HEK293 (cell line): Measurements from ENCODE around the gene ADAMTS17.

ENCODE experiments used
- CTCF ChIA-PET: fragments of 350-600 bp; formaldehyde crosslinking; extraction: SDS; loops from one replicate; lab custom pipeline; 2021; ENCODE audit warnings: antibody characterized with exemption; lab: Yijun Ruan, JAX
- POLR2A ChIA-PET: fragments of 300-600 bp; formaldehyde crosslinking; extraction: SDS; loops from one replicate; lab custom pipeline; 2020; ENCODE audit warnings: antibody characterized with exemption, inconsistent platforms; lab: Yijun Ruan, JAX
- H3K27ac ChIP-seq: fragments of 200-500 bp; sonication (Bioruptor generic); 2 replicates; pipeline ENCODE4 v1.5.1; 2014; ENCODE audit warnings: low read depth, low read length, control low read depth, inconsistent platforms; ENCODE audit errors: extremely low read depth
- H3K36me3 ChIP-seq, 2 experiments: fragments of 200-500 bp in 1 of 2; sonication (Bioruptor generic) in 1 of 2; 1 replicate in 1 of 2; 2 replicates in 1 of 2; pipeline ENCODE4 v1.5.1; 2014 to 2017; ENCODE audit warnings: inconsistent platforms in 2 of 2, low read length in 2 of 2; ENCODE audit not compliant: control insufficient read depth in 2 of 2, insufficient read depth in 1 of 2
- H3K4me1 ChIP-seq: fragments of 200-500 bp; sonication (Bioruptor generic); 2 replicates; pipeline ENCODE4 v1.5.1; 2014; ENCODE audit warnings: mild to moderate bottlenecking, low read length, inconsistent platforms; ENCODE audit not compliant: control insufficient read depth, insufficient read depth
- H3K4me3 ChIP-seq: 2 replicates; pipeline ENCODE4 v1.5.1; 2011; ENCODE audit warnings: low read depth, mild to moderate bottlenecking, control low read depth, low read length, moderate library complexity
- H3K9me3 ChIP-seq: fragments of 200-500 bp; sonication (Bioruptor generic); 2 replicates; pipeline ENCODE4 v1.5.1; 2014; ENCODE audit warnings: low read depth, low read length, inconsistent platforms; ENCODE audit not compliant: control insufficient read depth, insufficient read depth
- GLIS1 ChIP-seq: fragments of 450-650 bp; formaldehyde crosslinking; IDR thresholded peaks from 2 replicates; pipeline ENCODE4 v1.5.1; 2016; ENCODE audit warnings: missing biosample characterization, missing genetic modification characterization
- KLF7 ChIP-seq: fragments of 450-650 bp; formaldehyde crosslinking; IDR thresholded peaks from 2 replicates; pipeline ENCODE4 v1.5.1; 2016; ENCODE audit warnings: missing biosample characterization, missing genetic modification characterization, borderline replicate concordance
- MZF1 ChIP-seq: fragments of 450-650 bp; formaldehyde crosslinking; IDR thresholded peaks from 2 replicates; pipeline ENCODE4 v1.5.1; 2017; ENCODE audit warnings: missing biosample characterization, missing genetic modification characterization, borderline replicate concordance
- SP7 ChIP-seq: fragments of 450-650 bp; formaldehyde crosslinking; IDR thresholded peaks from 2 replicates; pipeline ENCODE4 v1.5.1; 2016; ENCODE audit warnings: missing biosample characterization, missing genetic modification characterization
- WT1 ChIP-seq: fragments of 450-650 bp; formaldehyde crosslinking; IDR thresholded peaks from 2 replicates; pipeline ENCODE4 v1.5.1; 2016; ENCODE audit warnings: missing biosample characterization, missing genetic modification characterization
- ZBTB17 ChIP-seq: fragments of 450-650 bp; formaldehyde crosslinking; IDR thresholded peaks from 2 replicates; pipeline ENCODE4 v1.5.1; 2016; ENCODE audit warnings: missing biosample characterization, missing genetic modification characterization
- ZBTB8A ChIP-seq: fragments of 450-650 bp; formaldehyde crosslinking; IDR thresholded peaks from 2 replicates; pipeline ENCODE4 v1.5.1; 2016; ENCODE audit warnings: missing biosample characterization, missing genetic modification characterization
- ZFP37 ChIP-seq: fragments of 450-650 bp; formaldehyde crosslinking; IDR thresholded peaks from 2 replicates; pipeline ENCODE4 v1.5.1; 2016; ENCODE audit warnings: missing biosample characterization, missing genetic modification characterization
- ZFP41 ChIP-seq: fragments of 450-650 bp; formaldehyde crosslinking; IDR thresholded peaks from 2 replicates; pipeline ENCODE4 v1.5.1; 2016; ENCODE audit warnings: missing biosample characterization, missing genetic modification characterization, borderline replicate concordance
- ZNF157 ChIP-seq: fragments of 450-650 bp; formaldehyde crosslinking; IDR thresholded peaks from 2 replicates; pipeline ENCODE4 v1.5.1; 2016; ENCODE audit warnings: missing biosample characterization, missing genetic modification characterization
- ZNF184 ChIP-seq: fragments of 450-650 bp; IDR thresholded peaks from 2 replicates; pipeline ENCODE4 v1.5.1; 2018; ENCODE audit warnings: missing biosample characterization, mild to moderate bottlenecking, missing genetic modification characterization
- ZNF19 ChIP-seq: fragments of 450-650 bp; formaldehyde crosslinking; IDR thresholded peaks from 2 replicates; pipeline ENCODE4; 2016; ENCODE audit warnings: missing biosample characterization, missing genetic modification characterization, low read depth
- ZNF214 ChIP-seq: fragments of 450-650 bp; formaldehyde crosslinking; IDR thresholded peaks from 2 replicates; pipeline ENCODE4 v1.5.1; 2017; ENCODE audit warnings: missing biosample characterization, mild to moderate bottlenecking, missing genetic modification characterization, borderline replicate concordance
- ZNF350 ChIP-seq: fragments of 450-650 bp; formaldehyde crosslinking; IDR thresholded peaks from 2 replicates; pipeline ENCODE4 v1.5.0; 2017; ENCODE audit warnings: missing biosample characterization, mild to moderate bottlenecking, missing genetic modification characterization
- ZNF394 ChIP-seq: fragments of 450-650 bp; formaldehyde crosslinking; IDR thresholded peaks from 2 replicates; pipeline ENCODE4 v1.5.1; 2016; ENCODE audit warnings: missing biosample characterization, missing genetic modification characterization, mild to moderate bottlenecking, moderate library complexity, borderline replicate concordance
- ZNF629 ChIP-seq: fragments of 450-650 bp; formaldehyde crosslinking; IDR thresholded peaks from 2 replicates; pipeline ENCODE4 v1.5.1; 2017; ENCODE audit warnings: missing biosample characterization, missing genetic modification characterization
- ZNF747 ChIP-seq: fragments of 450-650 bp; formaldehyde crosslinking; IDR thresholded peaks from 2 replicates; pipeline ENCODE4 v1.5.1; 2016; ENCODE audit warnings: missing biosample characterization, missing genetic modification characterization
- ZNF830 ChIP-seq: fragments of 450-650 bp; IDR thresholded peaks from 2 replicates; pipeline ENCODE4 v1.5.0; 2018; ENCODE audit warnings: missing biosample characterization, missing genetic modification characterization, low read depth, mild to moderate bottlenecking, moderate library complexity
- ZNF837 ChIP-seq: fragments of 450-650 bp; formaldehyde crosslinking; IDR thresholded peaks from 2 replicates; pipeline ENCODE4 v1.5.1; 2016; ENCODE audit warnings: missing biosample characterization, missing genetic modification characterization
- ZSCAN30 ChIP-seq: fragments of 450-650 bp; IDR thresholded peaks from 2 replicates; pipeline ENCODE4 v1.5.1; 2018; ENCODE audit warnings: missing biosample characterization, mild to moderate bottlenecking, missing genetic modification characterization, moderate library complexity
- TF ChIP-seq, protein P1 (sequence below): fragments of 450-650 bp; formaldehyde crosslinking; IDR thresholded peaks from 2 replicates; pipeline ENCODE4 v1.5.1; 2016; ENCODE audit warnings: missing biosample characterization, missing genetic modification characterization
- TF ChIP-seq, protein P2 (sequence below): fragments of 450-650 bp; formaldehyde crosslinking; IDR thresholded peaks from 2 replicates; pipeline ENCODE4 v1.5.1; 2016; ENCODE audit warnings: missing biosample characterization, missing genetic modification characterization
- TF ChIP-seq, protein P3 (sequence below): fragments of 450-650 bp; formaldehyde crosslinking; IDR thresholded peaks from 2 replicates; pipeline ENCODE4 v1.5.0; 2017; ENCODE audit warnings: missing biosample characterization, missing genetic modification characterization, borderline replicate concordance
- TF ChIP-seq, protein P4 (sequence below): fragments of 450-650 bp; formaldehyde crosslinking; IDR thresholded peaks from 2 replicates; pipeline ENCODE4 v1.5.1; 2017; ENCODE audit warnings: missing biosample characterization, missing genetic modification characterization
- TF ChIP-seq, protein P5 (sequence below): fragments of 450-650 bp; formaldehyde crosslinking; IDR thresholded peaks from 2 replicates; pipeline ENCODE4 v1.5.1; 2016; ENCODE audit warnings: missing biosample characterization, missing genetic modification characterization

The ADAMTS17 gene

DNA sequence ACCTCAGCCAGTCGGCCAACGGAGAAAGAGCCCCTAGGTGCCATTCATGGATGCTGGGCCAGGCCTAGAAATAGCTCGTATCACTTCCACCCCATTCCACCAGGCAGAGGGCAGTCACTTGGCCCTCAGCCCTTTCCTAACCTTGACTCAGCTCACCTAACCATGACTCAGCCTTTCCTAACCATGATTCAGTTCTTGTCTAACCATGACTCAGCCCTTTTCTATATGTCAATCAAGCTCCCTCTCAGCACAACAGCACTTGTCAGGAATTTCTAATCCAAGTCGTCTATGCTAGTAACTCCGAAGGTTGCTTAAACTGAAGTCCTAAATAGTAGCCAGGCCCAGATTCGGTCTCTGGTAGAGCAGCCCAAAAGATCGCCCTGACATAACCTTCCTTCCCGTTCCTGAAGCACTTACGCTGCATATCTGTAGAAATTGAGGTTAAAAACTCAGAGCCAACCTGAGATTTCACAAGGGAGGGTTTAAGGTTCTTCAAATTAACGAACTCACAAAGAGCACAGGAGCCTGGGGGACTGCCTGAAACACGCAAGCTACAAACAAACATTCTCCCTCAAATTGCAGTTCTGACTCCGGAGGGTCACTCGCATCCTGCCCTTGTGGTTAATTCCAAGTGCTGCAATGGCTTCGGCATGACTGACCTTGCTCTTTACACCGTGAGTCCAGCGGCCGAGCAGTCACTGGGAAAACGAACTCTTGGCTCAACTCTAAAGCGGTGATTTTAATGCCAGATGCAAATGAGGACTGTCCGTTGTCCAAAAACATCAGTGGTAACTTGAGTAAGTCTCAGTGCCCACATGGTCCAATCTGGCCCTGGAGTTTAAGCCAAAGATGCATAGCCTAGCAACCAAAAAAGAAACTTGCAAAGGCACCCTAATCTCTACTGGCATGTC is 99.9 kb downstream of the ADAMTS17 start:
- CTCF ChIA-PET: interaction anchor here (0.7 kb wide), 1 partner anchor 32 kb away, joined by 3 read pairs; no protein-coding TSS in a partner anchor
- POLR2A ChIA-PET: no interaction called here
- Histone ChIP-seq H3K27ac (no peak overlapping the region), H3K4me1 (no peaks in the 10 kb centered on the region), H3K36me3 (no peaks in the 10 kb centered on the region), H3K4me3 (no peak overlapping the region), H3K9me3 (no peaks in the 10 kb centered on the region)
- TF ChIP-seq ZNF629 (tag by site-specific recombination) (no peak), GLIS1 (tag by site-specific recombination) (no peak), ZNF184 (no peak), SP7 (tag by site-specific recombination) (peak; percentile 60), WT1 (tag by site-specific recombination) (no peak), ZNF830 (tag by site-specific recombination) (no peak), ZBTB8A (tag by site-specific recombination) (peak; percentile 34; the same call in 1 of the 2 replicates), ZNF394 (tag by site-specific recombination) (no peak), KLF7 (tag by site-specific recombination) (no peak), ZNF837 (no peak), ZNF157 (tag by site-specific recombination) (no peak), ZBTB17 (tag by site-specific recombination) (no peak)
- TF ChIP-seq, protein P1, sequence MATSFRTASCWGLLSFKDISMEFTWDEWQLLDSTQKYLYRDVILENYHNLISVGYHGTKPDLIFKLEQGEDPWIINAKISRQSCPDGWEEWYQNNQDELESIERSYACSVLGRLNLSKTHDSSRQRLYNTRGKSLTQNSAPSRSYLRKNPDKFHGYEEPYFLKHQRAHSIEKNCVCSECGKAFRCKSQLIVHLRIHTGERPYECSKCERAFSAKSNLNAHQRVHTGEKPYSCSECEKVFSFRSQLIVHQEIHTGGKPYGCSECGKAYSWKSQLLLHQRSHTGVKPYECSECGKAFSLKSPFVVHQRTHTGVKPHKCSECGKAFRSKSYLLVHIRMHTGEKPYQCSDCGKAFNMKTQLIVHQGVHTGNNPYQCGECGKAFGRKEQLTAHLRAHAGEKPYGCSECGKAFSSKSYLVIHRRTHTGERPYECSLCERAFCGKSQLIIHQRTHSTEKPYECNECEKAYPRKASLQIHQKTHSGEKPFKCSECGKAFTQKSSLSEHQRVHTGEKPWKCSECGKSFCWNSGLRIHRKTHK (tag by site-specific recombination): no peak

DNA sequence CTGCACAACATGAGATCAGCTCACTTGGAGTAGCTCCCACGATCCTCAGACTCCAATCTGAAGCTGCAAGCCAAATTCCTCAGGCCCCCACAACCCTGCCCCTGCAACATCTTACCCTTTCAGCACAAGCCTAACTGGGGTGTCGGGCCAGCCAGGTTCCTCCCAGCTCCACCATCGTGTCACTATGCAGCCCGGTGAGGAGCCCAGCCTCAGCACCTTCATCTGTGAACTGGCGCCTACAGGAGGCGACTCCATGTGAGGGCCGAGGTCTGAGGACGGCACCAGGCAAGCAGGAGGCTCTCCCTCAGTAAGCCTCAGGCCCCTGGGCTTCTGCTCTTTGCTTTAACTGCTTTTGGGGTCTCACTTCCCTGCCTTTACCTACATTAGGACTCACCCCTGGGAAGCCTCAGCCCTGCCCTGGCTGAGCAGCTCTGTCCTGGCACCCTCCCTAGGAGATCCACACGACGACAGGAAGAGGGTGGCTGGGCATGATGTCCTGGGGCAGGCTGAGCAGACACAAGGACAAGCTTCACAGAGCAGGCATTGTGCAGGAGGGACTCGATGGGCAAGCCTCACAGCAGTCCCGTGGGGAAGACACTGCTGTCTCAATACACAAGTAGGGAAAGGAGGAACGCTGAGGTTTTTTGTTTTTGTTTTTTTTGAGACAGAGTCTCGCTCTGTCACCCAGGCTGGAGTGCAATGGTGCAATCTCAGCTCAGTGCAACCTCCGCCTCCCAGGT is 104.6 kb downstream of the ADAMTS17 start:
- Histone ChIP-seq H3K36me3 (no peaks in the 10 kb centered on the region; a peak in 1 of 3 replicates), H3K4me1 (peaks cover 14% of the 10 kb centered on the region), H3K4me3 (no peak overlapping the region), H3K27ac (no peak overlapping the region), H3K9me3 (no peaks in the 10 kb centered on the region)
- ChIA-PET POLR2A (no interaction called here), CTCF (no interaction called here)
- TF ChIP-seq, protein P2, sequence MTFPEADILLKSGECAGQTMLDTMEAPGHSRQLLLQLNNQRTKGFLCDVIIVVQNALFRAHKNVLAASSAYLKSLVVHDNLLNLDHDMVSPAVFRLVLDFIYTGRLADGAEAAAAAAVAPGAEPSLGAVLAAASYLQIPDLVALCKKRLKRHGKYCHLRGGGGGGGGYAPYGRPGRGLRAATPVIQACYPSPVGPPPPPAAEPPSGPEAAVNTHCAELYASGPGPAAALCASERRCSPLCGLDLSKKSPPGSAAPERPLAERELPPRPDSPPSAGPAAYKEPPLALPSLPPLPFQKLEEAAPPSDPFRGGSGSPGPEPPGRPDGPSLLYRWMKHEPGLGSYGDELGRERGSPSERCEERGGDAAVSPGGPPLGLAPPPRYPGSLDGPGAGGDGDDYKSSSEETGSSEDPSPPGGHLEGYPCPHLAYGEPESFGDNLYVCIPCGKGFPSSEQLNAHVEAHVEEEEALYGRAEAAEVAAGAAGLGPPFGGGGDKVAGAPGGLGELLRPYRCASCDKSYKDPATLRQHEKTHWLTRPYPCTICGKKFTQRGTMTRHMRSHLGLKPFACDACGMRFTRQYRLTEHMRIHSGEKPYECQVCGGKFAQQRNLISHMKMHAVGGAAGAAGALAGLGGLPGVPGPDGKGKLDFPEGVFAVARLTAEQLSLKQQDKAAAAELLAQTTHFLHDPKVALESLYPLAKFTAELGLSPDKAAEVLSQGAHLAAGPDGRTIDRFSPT (tag by site-specific recombination): no peak
- TF ChIP-seq ZNF19 (no peak), ZFP41 (tag by site-specific recombination) (no peak), ZFP37 (tag by site-specific recombination) (no peak), ZSCAN30 (tag by site-specific recombination) (no peak), ZNF184 (no peak), ZNF350 (no peak), MZF1 (tag by site-specific recombination) (no peak), ZNF214 (tag by site-specific recombination) (no peak), ZNF747 (tag by site-specific recombination) (no peak)
- TF ChIP-seq, protein P3, sequence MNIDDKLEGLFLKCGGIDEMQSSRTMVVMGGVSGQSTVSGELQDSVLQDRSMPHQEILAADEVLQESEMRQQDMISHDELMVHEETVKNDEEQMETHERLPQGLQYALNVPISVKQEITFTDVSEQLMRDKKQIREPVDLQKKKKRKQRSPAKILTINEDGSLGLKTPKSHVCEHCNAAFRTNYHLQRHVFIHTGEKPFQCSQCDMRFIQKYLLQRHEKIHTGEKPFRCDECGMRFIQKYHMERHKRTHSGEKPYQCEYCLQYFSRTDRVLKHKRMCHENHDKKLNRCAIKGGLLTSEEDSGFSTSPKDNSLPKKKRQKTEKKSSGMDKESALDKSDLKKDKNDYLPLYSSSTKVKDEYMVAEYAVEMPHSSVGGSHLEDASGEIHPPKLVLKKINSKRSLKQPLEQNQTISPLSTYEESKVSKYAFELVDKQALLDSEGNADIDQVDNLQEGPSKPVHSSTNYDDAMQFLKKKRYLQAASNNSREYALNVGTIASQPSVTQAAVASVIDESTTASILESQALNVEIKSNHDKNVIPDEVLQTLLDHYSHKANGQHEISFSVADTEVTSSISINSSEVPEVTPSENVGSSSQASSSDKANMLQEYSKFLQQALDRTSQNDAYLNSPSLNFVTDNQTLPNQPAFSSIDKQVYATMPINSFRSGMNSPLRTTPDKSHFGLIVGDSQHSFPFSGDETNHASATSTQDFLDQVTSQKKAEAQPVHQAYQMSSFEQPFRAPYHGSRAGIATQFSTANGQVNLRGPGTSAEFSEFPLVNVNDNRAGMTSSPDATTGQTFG (tag by site-specific recombination): no peak
- TF ChIP-seq, protein P4, sequence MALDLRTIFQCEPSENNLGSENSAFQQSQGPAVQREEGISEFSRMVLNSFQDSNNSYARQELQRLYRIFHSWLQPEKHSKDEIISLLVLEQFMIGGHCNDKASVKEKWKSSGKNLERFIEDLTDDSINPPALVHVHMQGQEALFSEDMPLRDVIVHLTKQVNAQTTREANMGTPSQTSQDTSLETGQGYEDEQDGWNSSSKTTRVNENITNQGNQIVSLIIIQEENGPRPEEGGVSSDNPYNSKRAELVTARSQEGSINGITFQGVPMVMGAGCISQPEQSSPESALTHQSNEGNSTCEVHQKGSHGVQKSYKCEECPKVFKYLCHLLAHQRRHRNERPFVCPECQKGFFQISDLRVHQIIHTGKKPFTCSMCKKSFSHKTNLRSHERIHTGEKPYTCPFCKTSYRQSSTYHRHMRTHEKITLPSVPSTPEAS (tag by site-specific recombination): no peak
- TF ChIP-seq, protein P5, sequence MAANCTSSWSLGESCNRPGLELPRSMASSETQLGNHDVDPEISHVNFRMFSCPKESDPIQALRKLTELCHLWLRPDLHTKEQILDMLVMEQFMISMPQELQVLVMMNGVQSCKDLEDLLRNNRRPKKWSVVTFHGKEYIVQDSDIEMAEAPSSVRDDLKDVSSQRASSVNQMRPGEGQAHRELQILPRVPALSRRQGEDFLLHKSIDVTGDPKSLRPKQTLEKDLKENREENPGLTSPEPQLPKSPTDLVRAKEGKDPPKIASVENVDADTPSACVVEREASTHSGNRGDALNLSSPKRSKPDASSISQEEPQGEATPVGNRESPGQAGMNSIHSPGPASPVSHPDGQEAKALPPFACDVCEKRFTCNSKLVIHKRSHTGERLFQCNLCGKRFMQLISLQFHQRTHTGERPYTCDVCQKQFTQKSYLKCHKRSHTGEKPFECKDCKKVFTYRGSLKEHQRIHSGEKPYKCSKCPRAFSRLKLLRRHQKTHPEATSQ: no peak
